ENCODE measurements around the gene FCGR3A.
"Not testable (repeated sequence)": the region's sequence is repeated elsewhere in the genome, so short reads cannot be mapped to it uniquely, and the experiment has no call there.

Gene FCGR3A

DNA sequence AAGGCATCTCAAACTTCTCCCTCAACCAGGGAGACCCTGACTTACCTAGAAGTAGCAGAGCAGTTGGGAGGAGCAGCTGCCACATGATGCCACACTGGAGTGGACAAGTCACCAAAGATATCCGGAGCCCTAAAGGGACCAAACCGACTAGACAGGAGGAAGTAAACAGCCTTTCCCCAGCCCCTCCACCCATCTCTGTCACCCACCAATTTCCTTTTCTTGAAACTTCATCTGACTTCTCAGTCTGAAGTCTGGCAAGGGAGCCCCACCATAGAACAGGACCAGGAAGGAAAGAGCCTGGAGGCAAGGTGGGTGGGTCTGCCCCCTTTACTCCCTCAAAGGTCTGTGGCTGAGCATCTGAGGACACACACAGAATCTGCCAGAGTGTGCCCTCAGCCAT is at the start of gene FCGR3A:
Gene FCGR3A (minus strand): TSS at position 167 of the 400 bp plus-strand sequence. CDS start 82 bp downstream, at position 85.
- no peak for DNase-seq (ENCODE audit: low read depth)

DNA sequence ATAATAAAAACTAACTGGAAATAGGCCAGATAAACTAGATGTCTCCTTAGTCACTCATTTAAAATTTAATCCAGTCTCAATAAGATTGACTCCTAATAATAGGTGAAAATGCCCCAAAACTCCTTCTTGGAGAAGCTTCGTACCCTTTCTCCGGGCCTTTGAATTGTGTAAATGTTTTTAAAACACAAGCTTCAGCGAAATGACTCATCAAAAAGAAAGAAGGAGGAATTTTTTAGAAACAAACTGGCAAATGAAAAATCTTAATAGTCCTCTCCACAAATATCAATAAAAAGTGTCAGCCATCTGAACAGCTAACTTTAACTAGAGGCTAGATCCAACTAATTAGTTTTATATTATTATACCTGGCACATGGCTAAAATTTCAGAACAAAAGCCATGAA is 47.5 kb upstream of the FCGR3A start:
- not testable (repeated sequence) for DNase-seq (ENCODE audit: low read depth)

- not testable (repeated sequence) for DNase-seq (ENCODE audit: low read depth)
These were observed 46.0 kb upstream of the FCGR3A start for GRCh38 chr1:161595583-161595982.

DNA sequence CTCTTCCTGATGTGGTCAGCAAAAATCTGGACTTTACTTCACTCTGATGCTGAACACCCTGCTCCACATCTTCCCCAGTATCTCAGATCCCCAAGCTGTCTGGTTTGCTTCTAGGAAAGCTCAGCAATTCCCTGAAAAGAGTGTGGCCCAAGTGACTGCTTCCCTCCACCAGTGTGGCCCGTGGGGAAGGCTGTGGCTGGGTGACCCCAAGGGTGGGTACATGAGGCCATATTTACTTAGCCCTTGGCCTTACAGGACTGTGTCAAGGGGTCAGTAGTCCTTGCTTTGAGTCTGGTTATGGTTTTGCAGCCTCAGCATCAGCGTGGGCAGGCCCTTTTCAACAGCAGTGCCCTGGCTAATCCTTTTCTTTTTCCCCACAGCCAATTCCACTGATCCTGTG is 45.6 kb upstream of the FCGR3A start:
- not testable (repeated sequence) for DNase-seq (ENCODE audit: low read depth)

DNA sequence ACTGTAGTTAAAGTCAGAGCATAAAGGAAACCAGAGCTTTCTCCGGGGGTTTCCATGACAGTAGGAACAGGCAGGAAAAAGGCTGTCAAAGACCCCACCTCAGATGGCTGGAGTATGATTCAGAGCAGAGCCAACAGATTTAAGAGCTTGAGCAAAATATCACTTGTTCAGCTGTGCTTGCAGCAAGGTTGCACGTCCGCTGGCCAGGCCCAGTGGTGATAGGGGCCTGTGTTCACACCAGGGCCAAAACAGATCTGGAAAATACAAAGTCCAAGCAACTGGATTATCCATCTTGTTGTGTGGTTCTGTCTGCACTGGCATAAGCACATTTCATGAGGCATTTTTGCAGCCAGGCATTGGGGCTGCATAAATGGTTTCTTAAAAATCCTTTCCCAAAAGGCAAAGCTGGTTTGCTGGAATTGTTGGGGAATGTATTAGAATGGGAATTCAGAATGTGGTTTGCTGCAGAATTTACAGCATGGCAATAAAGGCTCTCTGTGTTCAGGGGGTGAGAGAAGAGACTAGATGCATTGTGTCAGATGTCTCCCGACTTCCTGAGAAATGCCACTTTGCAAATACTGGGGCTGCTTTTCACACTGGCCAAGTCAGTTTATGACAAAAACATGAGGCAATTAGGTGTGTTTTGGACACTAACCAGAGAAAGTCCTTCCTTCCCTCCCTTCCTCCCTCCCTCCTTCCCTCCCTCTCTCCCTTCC is 44.8 kb upstream of the FCGR3A start:
- not testable (repeated sequence) for DNase-seq (ENCODE audit: low read depth)

GRCh38 chr1:161593092-161593755 is 43.6 kb upstream of the FCGR3A start:
- DNase-seq (ENCODE audit: low read depth), result not testable (repeated sequence)

DNA sequence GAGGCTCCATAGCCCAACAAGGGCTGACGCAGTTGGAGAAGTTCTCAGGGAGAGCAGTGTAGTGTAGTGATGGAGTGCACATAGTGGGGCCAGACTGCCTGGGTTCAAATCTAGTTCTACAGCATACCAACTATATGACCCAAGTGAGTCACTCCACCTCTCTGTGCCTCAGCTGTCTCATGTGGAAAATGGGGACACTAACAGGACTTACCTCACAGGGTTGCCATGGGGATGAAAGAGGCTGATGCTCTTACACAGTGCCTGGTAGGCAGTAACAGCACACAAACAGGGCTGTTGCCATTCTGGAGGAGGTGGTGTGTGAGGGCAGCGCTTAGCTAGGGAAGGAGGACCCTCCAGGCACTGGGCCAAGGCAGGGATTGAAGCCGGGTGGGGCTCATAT is 43.0 kb upstream of the FCGR3A start:
- not testable (repeated sequence) for DNase-seq (ENCODE audit: low read depth)

- DNase-seq (ENCODE audit: low read depth), result not testable (repeated sequence)
These were observed 40.3 kb upstream of the FCGR3A start for GRCh38 chr1:161589920-161590319.

DNA sequence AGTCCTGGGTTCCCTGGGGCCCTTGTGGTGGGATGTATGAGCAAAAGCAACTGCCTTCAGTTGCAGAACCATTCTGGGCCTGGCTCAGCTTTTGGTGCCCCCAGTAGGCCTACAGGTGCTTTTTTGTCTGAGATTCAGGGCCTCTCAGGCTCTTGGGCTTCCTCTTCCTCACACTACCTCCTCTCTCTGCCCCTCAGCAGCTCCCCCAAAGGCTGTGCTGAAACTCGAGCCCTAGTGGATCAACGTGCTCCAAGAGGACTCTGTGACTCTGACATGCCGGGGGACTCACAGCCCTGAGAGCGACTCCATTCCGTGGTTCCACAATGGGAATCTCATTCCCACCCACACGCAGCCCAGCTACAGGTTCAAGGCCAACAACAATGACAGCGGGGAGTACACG is 39.7 kb upstream of the FCGR3A start:
- DNase-seq (ENCODE audit: low read depth), result not testable (repeated sequence)

GRCh38 chr1:161588596-161588995 is 39.0 kb upstream of the FCGR3A start:
- not testable (repeated sequence) for DNase-seq (ENCODE audit: low read depth)

DNA sequence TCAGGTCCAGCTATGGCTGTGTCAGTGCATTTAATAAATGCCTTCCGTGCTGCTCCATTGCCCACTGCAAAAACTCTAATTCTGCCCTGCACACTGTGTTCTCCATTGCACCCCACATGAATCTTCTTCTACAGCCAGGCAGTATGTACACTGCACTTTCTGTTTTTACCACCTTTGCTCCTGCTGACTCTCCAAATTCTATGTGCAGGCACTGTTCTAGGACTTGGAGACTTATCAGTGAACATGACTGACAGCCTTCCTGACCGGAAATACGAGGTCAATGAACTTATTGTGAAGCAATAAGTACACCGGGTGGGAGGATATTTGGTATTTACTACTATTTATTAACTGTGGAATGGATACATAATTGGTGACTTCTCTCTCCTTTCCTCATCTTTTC is 33.3 kb upstream of the FCGR3A start:
- not testable (repeated sequence) for DNase-seq (ENCODE audit: low read depth)

DNA sequence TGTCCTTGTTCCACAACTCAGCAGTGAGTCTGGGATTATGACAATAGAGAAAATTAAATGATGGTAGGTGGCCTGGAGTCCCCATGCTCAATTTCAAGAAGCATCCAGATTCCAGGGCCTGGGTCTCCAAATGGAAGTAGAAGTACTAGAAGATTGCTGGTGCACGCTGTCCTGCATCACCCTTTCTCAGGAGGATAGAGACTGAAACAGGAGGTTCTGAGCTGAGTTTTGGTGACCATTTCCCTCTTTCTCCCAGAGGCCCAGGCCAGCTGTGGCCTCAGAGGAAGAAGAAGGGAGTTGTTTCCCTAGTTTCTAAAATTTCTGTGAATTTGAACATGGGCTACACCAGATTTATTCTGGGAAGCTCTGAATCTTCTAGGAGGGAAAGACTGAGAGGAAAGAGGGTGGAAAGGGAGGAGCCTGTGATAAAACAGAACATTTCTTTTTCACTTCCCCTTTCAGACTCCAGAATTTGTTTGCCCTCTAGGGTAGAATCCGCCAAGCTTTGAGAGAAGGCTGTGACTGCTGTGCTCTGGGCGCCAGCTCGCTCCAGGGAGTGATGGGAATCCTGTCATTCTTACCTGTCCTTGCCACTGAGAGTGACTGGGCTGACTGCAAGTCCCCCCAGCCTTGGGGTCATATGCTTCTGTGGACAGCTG is 31.4 kb upstream of the FCGR3A start:
- not testable (repeated sequence) for DNase-seq (ENCODE audit: low read depth)

DNA sequence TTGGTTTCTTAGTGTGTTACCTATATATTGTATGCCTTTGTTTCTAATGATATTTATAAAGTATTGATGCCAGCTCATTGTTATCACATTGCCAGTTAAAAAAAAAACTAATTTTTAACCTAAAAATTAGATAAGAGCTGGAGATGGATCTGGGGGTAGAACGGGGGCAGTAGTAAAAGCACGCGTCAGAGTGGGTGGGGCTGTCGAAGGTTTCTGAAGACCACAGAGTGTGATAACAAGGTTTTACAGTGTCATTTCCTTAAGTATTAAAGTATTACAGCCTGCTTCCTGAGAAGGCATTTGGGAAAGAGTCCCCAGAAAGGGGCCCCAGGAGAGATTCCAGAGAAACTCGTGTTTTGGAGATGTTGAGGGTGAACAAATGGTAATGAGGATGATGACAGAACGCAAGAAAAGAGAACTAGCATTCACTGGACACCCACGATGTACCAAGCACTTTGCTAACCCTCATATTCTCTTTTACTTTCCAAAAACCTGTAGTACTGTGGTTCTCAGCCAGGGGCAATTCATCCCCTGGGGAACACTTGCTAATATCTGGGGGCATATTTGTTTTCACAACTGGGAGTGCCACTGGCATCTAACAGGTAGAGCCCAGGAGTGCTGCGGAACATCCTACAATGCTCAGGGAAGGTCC is 30.4 kb upstream of the FCGR3A start:
- not testable (repeated sequence) for DNase-seq (ENCODE audit: low read depth)

- DNase-seq (ENCODE audit: low read depth), result not testable (repeated sequence)
These were observed 27.1 kb upstream of the FCGR3A start for GRCh38 chr1:161576676-161577075.

DNA sequence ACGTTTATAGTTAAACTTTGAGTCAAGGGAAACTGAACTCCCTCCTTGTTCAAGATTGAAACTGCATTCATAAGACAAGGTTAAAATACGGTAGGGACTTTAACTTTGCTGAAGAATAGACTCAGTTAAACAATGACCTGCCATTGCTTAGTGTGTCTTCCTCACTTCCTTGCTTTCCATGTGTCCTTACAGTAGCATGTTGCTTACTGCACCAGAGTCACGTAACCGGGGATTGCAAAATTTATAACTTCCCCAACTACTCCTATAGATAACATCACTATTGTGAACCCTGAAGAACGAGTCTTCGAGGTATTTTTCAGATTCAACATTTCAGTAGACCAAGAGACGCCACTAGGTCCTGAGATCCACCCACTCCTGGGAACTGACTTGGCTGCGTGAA is 22.1 kb upstream of the FCGR3A start:
- not testable (repeated sequence) for DNase-seq (ENCODE audit: low read depth)

GRCh38 chr1:161566602-161566960 is 17.0 kb upstream of the FCGR3A start:
- not testable (repeated sequence) for DNase-seq (ENCODE audit: low read depth)

DNA sequence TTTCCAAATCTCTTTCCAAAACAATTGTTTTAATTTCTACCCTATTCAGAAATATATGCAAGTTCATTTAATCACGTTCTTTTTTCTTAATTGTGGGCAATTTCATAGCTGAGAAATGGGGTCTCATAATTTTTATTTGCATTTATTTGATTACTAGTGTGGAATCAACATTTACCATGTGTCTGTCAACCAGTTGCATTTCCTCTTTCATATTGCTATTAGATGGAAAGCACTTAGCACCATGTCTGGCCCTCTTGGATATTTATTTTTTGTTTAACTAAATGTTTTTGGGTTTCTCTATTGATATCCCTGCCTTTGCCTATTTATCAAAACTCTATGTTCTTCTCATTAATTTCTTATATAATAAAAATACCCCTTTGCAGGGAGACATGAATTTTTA is 13.9 kb upstream of the FCGR3A start:
- DNase-seq (ENCODE audit: low read depth), result not testable (repeated sequence)

GRCh38 chr1:161562441-161562840 is 12.8 kb upstream of the FCGR3A start:
- not testable (repeated sequence) for DNase-seq (ENCODE audit: low read depth)

DNA sequence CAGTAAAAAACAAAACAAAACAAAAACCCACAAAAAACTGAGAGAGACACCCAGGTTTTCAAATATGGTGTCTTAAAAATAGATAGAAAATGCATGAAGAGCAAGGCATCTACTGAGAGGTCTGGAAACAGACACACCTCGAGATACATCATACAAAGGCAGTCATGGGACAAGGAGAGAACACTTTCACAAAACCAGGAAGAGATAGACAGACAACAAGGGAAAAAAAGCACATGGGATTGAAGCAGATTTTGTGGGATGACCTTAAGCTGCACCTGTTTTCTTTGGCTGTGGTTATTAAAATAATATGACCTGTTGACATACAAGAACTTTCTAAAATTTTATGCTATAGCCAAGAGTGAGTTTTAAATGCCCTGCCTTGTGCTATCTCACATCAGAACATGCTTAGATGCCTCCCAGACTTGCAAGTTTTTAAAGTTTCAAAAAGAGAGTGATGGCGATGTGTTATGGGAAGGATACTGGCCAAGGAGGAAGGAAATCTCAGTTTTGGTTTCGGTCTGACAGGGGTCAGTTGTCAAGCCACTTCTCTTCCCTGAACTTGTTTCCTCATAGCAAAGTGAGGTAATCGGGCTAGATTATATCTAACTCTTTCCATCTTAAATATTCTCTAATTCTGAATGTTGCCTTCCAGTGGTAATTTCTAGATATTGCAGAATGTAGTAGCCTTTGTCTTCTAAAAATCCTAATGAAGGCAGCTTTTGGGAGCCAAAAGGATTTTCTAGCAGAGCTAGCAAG is 11.5 kb upstream of the FCGR3A start:
- not testable (repeated sequence) for DNase-seq (ENCODE audit: low read depth)

- DNase-seq (ENCODE audit: low read depth), result not testable (repeated sequence)
These were observed 8.2 kb upstream of the FCGR3A start for GRCh38 chr1:161557506-161558450.

Measured in HS-5 (cell line).